Hepatocyte (in vitro differentiated cells): ENCODE results near the gene RIPOR2. TPM values are rescaled to one million over a fixed set of nuclear protein-coding genes. Genes with fewer than 3 reads are reported as not detected.

Experiments used
- DNase-seq: peaks from one replicate; pipeline ENCODE4 v3.0.0-alpha.2; 2016; ENCODE audit warnings: low spot score
- H2AFZ ChIP-seq: fragments of 200-600 bp; sonication (generic); 2 replicates; pipeline ENCODE4 v1.6.0; 2016; ENCODE audit warnings: antibody characterized with exemption, mild to moderate bottlenecking
- H3K27ac ChIP-seq: fragments of 200-600 bp; sonication (generic); 2 replicates; pipeline ENCODE4 v1.5.1; 2016; ENCODE audit warnings: mild to moderate bottlenecking
- H3K27me3 ChIP-seq: fragments of 200-600 bp; sonication (generic); 2 replicates; pipeline ENCODE4 v1.6.1; 2016
- H3K36me3 ChIP-seq: fragments of 200-600 bp; sonication (generic); replicated peaks from 2 replicates; pipeline ENCODE4 v1.5.1; 2016; ENCODE audit warnings: low read depth; ENCODE audit not compliant: insufficient read depth
- H3K4me1 ChIP-seq: fragments of 200-600 bp; sonication (generic); 2 replicates; pipeline ENCODE4 v1.5.1; 2016; ENCODE audit warnings: mild to moderate bottlenecking, moderate library complexity; ENCODE audit not compliant: insufficient read depth
- H3K4me2 ChIP-seq: fragments of 200-600 bp; sonication (generic); 2 replicates; pipeline ENCODE4 v1.6.0; 2016
- H3K4me3 ChIP-seq: fragments of 200-600 bp; sonication (generic); 2 replicates; pipeline ENCODE4 v1.5.1; 2016; ENCODE audit warnings: mild to moderate bottlenecking
- H3K79me2 ChIP-seq: fragments of 200-600 bp; sonication (generic); 2 replicates; pipeline ENCODE4 v1.6.0; 2017; ENCODE audit warnings: mild to moderate bottlenecking
- H3K9me2 ChIP-seq: fragments of 200-600 bp; sonication (generic); replicated peaks from 2 replicates; pipeline ENCODE4 v1.6.0; 2017; ENCODE audit warnings: mild to moderate bottlenecking; ENCODE audit not compliant: insufficient read depth
- H3K9me3 ChIP-seq: fragments of 200-600 bp; sonication (generic); 2 replicates; pipeline ENCODE4 v1.5.1; 2016; ENCODE audit warnings: low read depth, mild to moderate bottlenecking
- H4K20me1 ChIP-seq: fragments of 200-600 bp; sonication (generic); 2 replicates; pipeline ENCODE4 v1.6.0; 2016; ENCODE audit warnings: mild to moderate bottlenecking; ENCODE audit not compliant: insufficient read depth, poor library complexity, severe bottlenecking
- EZH2 ChIP-seq: fragments of 200-600 bp; sonication (generic); IDR thresholded peaks from 2 replicates; pipeline ENCODE4 v1.6.1; 2016; ENCODE audit warnings: antibody characterized with exemption, mild to moderate bottlenecking, borderline replicate concordance
- EZH2phosphoT487 ChIP-seq: fragments of 200-600 bp; sonication (generic); IDR thresholded peaks from one replicate; pipeline ENCODE4 v1.6.1; 2018; ENCODE audit warnings: antibody characterized with exemption, mild to moderate bottlenecking, low read depth, moderate library complexity; ENCODE audit not compliant: unreplicated experiment, severe bottlenecking
- WGBS: methylation state at CpG from one replicate; pipeline ENCODE4 v1.1.6; 2016; ENCODE audit warnings: low lambda C conversion rate; ENCODE audit errors: missing lambda C conversion rate; 5-methylcytosine and 5-hydroxymethylcytosine counted together
- polyA plus RNA-seq: library from polyadenylated mRNA; unstranded; fragments of >200 nt; fragmentation: Nextera tagmentation; extraction: Ambion mirVana; gene quantifications from 2 replicates; pipeline ENCODE4 v1.2.1, GENCODE V29; 2016
- total RNA-seq: library from RNA; depleted of rRNA; stranded (reverse); fragments of >200 nt; gene quantifications from 2 replicates; pipeline ENCODE4 v1.2.3, GENCODE V29; 2014
- TF ChIP-seq, protein P1 (sequence below): fragments of 200-600 bp; sonication (generic); IDR thresholded peaks from 2 replicates; pipeline ENCODE4 v1.5.1; 2016; ENCODE audit warnings: antibody characterized with exemption, mild to moderate bottlenecking; ENCODE audit not compliant: poor library complexity

RIPOR2 gene
- total and polyA plus RNA-seq, 2 experiments from 2014 or later = 11.8 to 17.3 TPM

GRCh38 chr6:24778121-24778520 is 157.6 kb downstream of the RIPOR2 start:
- Histone ChIP-seq H3K27ac (peak overlapping the region; percentile 77), H3K27me3 (no peaks in the 10 kb centered on the region), H3K36me3 (no peaks in the 10 kb centered on the region), H3K4me2 (peak overlapping the region; percentile 79), H2AFZ (no peak overlapping the region), H3K79me2 (peaks cover 67% of the 10 kb centered on the region), H3K9me2 (no peaks in the 10 kb centered on the region), H3K9me3 (no peaks in the 10 kb centered on the region), H3K4me3 (no peak overlapping the region), H3K4me1 (peaks cover 14% of the 10 kb centered on the region), H4K20me1 (no peaks in the 10 kb centered on the region)
- DNase-seq = no peak
- TF ChIP-seq EZH2phosphoT487 (no peak), EZH2 (no peak)
- TF ChIP-seq, protein P1, sequence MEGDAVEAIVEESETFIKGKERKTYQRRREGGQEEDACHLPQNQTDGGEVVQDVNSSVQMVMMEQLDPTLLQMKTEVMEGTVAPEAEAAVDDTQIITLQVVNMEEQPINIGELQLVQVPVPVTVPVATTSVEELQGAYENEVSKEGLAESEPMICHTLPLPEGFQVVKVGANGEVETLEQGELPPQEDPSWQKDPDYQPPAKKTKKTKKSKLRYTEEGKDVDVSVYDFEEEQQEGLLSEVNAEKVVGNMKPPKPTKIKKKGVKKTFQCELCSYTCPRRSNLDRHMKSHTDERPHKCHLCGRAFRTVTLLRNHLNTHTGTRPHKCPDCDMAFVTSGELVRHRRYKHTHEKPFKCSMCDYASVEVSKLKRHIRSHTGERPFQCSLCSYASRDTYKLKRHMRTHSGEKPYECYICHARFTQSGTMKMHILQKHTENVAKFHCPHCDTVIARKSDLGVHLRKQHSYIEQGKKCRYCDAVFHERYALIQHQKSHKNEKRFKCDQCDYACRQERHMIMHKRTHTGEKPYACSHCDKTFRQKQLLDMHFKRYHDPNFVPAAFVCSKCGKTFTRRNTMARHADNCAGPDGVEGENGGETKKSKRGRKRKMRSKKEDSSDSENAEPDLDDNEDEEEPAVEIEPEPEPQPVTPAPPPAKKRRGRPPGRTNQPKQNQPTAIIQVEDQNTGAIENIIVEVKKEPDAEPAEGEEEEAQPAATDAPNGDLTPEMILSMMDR = no peak
- 81% methylated on average over 1 of the region's 1 CpG for WGBS

DNA sequence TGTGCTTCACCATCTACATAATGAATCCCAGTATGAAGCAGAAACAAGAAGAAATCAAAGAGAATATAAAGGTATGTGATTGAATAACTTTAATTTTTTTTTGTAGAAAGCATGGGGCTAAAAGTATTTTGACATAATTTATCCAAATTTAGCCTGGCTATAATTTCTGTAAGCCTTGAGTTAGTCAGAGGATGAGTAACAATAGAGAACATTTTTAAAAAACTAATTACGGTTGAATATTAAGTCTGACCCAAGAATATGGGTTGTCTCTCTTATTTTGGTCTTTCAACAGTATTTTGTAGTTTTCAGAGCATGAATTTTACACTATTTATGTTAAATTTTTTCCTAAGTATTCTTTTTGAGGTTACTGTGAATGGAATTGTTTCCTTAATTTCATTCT is 158.5 kb downstream of the RIPOR2 start:
- WGBS = 92% methylated on average over 1 of the region's 1 CpG
- Histone ChIP-seq H4K20me1 (no peaks in the 10 kb centered on the region), H3K9me3 (no peaks in the 10 kb centered on the region), H2AFZ (no peak overlapping the region), H3K4me2 (peak overlapping the region; percentile 79), H3K9me2 (no peaks in the 10 kb centered on the region), H3K79me2 (peaks cover 64% of the 10 kb centered on the region), H3K4me3 (no peak overlapping the region), H3K36me3 (no peaks in the 10 kb centered on the region), H3K27me3 (no peaks in the 10 kb centered on the region), H3K4me1 (peaks cover 14% of the 10 kb centered on the region), H3K27ac (peak overlapping the region; percentile 77)
- no peak for DNase-seq
- TF ChIP-seq EZH2phosphoT487 (no peak), EZH2 (no peak)
- TF ChIP-seq, protein P1 = no peak

- TF ChIP-seq, protein P1 = no peak
- TF ChIP-seq EZH2phosphoT487 (no peak), EZH2 (no peak)
- Histone ChIP-seq H3K79me2 (peaks cover 48% of the 10 kb centered on the region), H3K9me3 (no peaks in the 10 kb centered on the region), H2AFZ (peak overlapping the region; percentile 97), H3K4me1 (peaks cover 14% of the 10 kb centered on the region), H4K20me1 (no peaks in the 10 kb centered on the region), H3K4me3 (peak overlapping the region; percentile 96), H3K4me2 (peak overlapping the region; percentile 79), H3K27ac (peak overlapping the region; percentile 77), H3K9me2 (no peaks in the 10 kb centered on the region), H3K36me3 (no peaks in the 10 kb centered on the region), H3K27me3 (no peaks in the 10 kb centered on the region)
- 8% methylated on average over 20 of the region's 20 CpGs for WGBS
- DNase-seq = peak; percentile 32
Measured at GRCh38 chr6:24775520-24776058, 160.2 kb downstream of the RIPOR2 start.
